NCI-H2107 treated with DMSO at 0.1 percent for 48 hours (cell line): ENCODE data around the gene CDH22.
A peak's percentile ranks its signal among the peaks of the same experiment; 100 is the strongest.

Experiments used
- DNase-seq: peaks from one replicate; lab custom pipeline; 2025; ENCODE audit not compliant: unreplicated experiment; lab: John Stamatoyannopoulos, UW

CDH22 gene

GRCh38 chr20:46243707-46244628 lies 64.3 kb downstream of the CDH22 start:
- DNase-seq: peak; percentile 84

DNA sequence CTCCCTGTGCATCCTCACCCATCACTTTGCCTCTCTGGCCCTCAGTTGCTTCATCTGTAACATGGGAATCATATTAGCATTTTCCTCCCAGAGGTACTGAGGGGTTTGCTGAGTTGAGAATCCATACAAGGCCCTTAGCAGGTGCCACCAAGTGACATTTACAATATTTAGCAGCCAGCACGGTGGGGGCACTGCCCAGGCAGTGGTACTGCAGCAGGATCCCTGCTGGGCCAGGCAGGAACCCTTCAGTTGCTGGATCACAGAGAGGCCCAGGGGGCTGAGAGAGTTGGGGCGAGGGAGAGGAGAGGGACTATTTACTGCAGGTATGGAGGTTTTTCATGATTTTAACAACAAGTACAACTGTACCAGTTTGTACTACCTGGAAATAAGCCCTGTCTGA lies 65.9 kb downstream of the CDH22 start:
- no peak for DNase-seq

- no peak for DNase-seq
Observed at GRCh38 chr20:46240881-46241280, 67.4 kb downstream of the CDH22 start.

DNA sequence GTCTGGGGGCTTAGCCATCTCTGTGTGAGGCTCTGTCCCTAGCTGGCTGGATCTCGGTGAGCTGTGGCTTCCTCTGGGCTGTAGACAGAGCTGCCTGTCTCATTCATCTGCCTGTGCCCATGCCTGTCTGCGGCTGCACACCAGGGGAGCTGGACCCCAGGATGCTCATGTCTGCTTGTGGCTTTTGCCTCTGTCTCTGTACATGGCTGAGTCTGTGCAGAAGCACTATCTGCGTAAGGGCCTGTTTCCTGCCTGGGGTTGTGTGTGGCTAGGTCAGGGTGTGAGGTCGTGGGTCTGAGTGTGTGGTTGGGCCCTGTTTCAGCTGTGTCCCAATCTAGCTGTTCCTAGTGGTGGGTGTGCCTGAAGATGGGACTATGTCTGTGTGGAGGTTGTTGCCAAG lies 68.2 kb downstream of the CDH22 start:
- DNase-seq: no peak

DNA sequence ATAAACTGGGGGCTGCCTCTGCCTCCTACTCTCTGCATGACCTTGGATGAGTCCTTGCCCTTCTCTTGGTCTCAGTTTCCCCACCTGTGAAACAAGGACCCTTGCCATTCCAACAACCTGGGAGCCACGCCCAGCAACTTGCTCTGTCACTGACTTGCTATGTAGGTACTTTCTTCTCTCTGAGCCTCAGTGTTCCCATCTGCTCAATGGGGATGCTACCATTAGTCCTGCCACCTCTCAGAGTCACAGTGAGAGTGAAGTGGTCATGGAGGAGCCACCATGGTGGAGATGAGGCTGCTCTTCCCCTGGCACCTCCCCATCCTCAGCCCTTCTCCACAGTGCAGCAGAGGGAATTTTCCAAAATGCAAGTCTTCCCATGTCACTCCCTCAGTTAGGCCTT lies 70.6 kb downstream of the CDH22 start:
- no peak for DNase-seq

DNA sequence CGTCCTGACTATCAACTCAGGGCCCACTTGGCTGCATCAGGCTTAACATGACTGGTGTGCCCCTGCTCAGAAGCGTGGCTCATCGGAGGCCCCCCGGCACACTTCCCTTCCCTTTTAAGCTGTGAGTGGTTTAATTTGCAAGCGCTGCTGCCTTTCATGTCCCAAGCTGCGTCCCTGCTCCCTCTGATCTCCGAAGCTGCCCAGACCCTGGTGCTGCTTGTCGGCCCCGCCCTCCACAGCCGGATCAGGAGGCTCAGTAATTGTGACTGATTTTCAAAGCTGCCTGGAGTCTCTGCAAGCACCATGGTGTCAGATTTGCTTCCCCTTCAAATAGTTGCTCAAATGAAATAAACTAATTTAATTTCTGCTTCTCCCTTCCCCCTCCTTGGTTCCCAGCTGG lies 71.1 kb downstream of the CDH22 start:
- DNase-seq: no peak

DNA sequence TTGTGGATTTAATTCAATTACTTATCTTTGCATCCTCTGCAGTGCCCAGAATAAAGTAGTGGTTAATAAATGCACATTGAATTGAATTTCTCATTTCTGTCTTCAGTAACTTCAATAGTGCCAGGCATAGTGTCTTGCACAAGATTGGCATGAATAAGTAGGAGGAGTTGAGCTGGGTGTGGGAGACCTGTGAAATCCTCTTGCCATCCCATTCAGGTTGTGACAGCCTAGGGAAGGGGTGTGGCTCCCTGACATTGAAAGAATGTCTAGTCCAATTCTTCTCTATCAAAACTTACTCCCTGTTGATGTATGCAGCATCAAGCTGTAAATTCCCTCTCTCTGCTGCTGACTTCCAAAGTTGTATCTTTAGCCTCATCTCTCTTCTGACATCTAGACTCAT lies 73.2 kb downstream of the CDH22 start:
- no peak for DNase-seq

DNA sequence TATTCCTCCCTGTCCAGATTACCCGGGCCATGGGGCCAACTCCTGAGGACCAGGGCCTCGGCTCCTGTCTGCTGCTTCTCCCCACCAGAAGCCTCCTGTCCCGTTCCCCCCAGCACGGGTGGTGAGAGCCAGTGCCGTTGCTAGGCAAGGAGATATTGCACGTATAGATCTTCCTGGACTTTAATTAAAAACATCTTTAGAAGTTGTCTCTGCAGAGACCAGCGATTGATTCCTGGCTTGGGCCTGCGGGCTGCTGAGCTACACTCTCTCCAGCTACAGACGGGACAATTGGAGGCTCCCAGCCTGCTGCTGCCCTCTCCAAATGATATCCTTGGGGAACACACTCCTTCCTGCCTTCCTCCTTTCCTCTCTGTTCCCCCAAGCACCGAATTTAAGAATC lies 74.6 kb downstream of the CDH22 start:
- DNase-seq: no peak

DNA sequence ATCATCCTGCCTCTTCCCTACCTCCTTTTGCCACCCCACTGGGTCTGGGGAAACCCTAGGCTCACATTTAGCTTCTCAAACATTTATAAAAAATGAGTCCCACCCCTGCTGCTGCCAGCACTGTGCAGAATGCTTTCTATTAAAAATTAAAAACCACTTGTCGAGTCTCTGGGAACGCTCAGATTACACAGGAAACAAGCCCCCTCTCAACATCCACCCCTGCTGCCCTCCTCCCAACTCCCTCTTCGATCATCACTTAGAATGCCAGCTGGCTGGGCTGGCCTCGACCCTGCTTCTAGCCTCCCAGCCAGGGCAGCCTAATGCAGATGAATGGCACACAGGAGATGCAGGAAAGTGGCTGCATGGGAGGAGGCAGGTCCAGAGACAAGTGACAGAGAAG lies 75.8 kb downstream of the CDH22 start:
- DNase-seq: peak; percentile 45

DNA sequence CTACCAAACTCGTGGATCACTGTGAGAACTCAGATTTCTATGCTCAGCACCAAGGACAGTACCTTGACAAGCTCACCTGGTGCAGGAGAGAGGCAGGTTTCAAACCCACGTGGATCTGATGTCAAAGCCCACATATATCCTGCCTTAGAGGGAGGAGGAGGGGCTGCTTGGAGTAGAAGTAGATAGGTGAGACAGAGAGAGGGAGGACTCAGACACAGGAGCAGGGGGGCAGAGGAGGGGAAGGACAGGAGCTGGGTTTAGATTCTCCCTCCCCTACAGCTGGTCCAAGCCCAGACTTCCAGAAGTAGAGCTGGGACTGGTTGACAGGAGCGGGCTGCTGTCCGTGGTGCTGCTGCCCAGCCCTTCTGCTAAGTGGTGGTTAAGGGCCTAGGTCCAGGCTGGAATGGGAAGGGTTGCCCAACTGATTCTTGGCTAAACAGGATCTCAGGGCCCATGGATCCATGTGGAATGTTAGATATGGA lies 77.5 kb downstream of the CDH22 start:
- DNase-seq: no peak

DNA sequence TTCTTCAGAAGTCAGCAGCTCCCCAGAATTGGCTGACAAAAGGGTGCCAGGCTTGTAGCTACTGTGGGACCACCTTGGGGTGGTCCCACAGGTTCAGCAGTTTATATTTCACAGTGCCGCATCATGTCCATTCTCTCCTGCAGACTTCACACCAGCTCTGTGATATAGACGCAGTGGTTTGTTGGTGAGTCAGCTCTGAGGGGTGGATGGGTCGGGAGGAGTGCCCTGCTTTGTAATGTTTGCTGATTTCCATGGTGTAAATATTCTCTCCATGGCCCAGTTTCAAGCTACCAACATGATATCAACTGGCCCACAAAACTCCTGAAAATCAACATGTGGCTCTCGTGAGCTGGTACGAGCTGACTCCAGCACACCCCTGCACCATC lies 78.2 kb downstream of the CDH22 start:
- DNase-seq: no peak

DNA sequence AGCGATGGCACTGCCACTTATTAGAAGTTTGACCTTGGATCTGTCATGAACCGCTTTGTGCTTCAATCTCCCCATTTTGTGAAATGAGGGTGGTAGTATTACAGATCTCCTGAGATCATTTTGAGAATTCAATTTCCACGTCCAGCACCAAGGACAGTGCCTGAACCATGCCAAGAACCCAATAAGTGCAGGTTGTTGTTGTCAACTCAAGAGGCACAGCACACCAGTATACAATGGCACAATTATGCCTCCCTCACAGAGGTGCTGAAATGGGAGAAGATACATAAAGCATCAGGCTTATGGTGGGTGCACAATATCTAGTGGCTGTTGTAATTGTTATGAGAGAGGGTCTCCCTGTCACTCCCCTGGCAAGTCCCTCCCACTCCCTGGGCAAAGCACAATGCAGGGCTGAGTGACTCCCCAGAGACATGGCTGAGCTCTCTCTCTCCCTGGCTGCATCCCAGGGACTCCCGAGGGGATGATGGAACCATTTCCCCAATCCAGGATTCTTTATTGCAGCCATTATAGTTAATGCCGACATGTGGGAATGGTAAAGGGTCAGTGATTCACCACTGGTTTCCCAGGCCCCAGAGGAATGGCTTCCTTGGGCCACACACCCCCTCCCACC lies 78.7 kb downstream of the CDH22 start:
- no peak for DNase-seq

DNA sequence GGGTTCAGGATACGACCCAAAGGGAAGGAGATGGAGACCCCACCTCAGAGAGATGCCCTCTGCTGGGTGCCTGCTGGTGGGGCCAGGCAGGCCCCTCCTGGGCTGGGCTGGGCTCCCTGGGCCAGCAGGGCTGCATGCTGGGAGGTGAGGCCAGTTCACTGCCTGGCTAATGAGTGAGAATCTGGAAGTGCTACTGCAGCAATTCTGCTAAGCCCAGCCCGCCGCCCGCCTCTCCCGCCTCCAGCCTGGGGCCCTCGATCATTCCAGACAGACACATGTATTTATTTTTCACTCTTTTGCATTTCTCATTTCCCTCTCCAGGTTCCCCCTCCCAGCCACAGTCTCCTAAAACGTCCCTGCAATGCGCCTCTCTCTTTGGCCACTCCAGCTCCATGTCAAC lies 79.6 kb downstream of the CDH22 start:
- DNase-seq: no peak

GRCh38 chr20:46227272-46227767 lies 81.0 kb downstream of the CDH22 start:
- DNase-seq: no peak

DNA sequence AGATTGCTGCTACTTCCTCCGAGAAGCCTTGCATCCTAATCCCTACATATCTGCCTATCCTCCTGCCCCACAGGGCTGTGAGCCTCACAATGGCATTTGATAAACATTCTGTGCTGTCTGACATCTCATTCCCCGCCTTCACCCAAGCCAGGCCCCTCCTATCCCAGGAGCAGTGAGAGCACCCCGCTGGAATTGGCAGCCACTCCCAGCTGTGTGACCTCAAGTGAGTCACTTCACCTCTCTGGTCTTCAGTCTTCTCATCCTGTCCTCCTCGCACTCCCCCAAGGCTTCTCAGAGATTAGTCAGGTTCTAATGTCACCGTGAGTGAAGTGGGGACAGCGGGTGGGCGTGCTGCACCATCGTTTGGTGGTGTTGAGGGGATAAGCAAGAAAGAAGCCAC lies 81.7 kb downstream of the CDH22 start:
- DNase-seq: no peak

GRCh38 chr20:46222521-46223007 lies 85.7 kb downstream of the CDH22 start:
- no peak for DNase-seq

DNA sequence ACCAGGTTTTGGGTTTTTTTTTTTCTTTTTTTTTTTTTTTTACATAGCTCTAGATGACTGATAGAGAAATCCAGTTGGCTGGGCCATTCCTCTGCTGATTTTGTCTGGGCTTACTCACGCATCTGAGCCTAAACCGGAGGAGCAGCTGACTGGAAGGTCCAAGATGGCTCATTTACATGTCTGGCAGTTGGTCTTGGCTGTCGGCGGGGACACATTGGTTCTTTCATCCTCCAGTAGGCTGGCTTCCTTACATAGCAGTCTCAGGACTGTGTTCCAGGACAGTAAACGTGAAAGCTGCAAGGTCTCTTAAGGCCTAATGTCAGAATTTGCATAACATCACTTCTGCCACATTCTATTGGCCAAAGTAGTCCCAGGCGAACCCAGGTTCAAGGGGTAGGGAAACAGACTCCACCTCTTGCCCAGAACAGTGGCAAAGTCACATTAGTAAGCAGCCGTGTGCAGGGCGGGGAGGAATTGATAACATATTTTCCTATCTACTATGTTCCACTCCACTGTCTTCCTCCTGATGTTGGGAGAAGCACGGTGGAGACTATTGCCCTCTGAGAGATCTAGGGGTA lies 87.0 kb downstream of the CDH22 start:
- no peak for DNase-seq

GRCh38 chr20:46220455-46221207 lies 87.7 kb downstream of the CDH22 start:
- DNase-seq: peak; percentile 90

DNA sequence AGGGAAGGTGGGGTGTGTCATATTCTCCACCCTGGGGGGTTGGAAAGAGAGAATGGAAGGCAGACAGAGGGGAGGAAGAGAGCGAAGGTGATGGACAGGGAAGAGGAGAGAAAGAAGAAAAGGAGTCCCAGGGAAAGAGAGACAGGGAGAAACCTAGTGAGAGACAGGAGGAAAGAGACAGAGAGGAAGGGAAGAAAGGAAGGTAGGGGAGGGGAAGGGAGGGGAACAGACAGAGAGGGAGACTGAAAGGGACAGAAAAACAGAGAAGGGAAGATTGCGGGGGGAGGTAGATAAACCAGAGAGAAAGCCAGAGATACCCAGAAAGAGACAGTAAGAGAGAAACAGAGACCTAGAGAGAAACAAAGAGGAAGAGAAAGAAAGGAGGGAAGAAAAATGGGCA lies 88.4 kb downstream of the CDH22 start:
- no peak for DNase-seq

- DNase-seq: no peak
Observed at GRCh38 chr20:46219190-46219589, 89.1 kb downstream of the CDH22 start.

DNA sequence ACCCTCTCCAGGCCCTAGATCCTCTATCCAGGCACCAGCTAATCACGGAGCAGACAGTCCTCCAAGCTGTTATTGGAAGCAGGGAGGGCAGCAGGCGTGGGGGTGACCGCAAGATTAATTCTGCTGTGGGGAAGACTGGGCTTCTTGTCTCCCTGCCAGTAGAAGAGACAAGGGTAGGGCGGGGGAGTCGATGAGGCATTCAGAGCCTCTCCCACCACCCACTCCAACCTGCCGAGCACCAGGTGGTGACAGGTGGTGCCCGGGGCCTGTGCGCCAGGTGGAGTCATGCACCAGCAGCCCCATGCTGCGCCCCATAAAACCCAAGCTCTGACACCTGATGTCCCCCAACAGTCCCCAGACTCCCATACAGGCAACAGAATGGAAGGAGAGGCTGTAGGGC lies 89.6 kb downstream of the CDH22 start:
- peak; percentile 83 for DNase-seq
